ENCODE results near the gene GALNT2. TPM values are rescaled to one million over a fixed set of nuclear protein-coding genes. Genes with fewer than 3 reads are reported as not detected.

GALNT2 gene
- total RNA-seq, 1 donor: 69.5 TPM

- H3K4me3 ChIP-seq (ENCODE audit: low read depth, low read length): no peak overlapping the region
- DNase-seq (ENCODE audit: low read depth): no peak
- no peak for TF ChIP-seq CTCF (IDR thresholded peaks at IDR 0.05; ENCODE audit: insufficient read depth, low read depth, low read length)
Measured at GRCh38 chr1:230174041-230174440, 107.0 kb downstream of the GALNT2 start.

- no peak for TF ChIP-seq CTCF (IDR thresholded peaks at IDR 0.05; ENCODE audit: insufficient read depth, low read depth, low read length)
- no peak for DNase-seq (ENCODE audit: low read depth)
- no peak overlapping the region for H3K4me3 ChIP-seq (ENCODE audit: low read depth, low read length)
Measured at GRCh38 chr1:230174471-230175162, 107.6 kb downstream of the GALNT2 start.

- H3K4me3 ChIP-seq (ENCODE audit: low read depth, low read length): no peak overlapping the region
- no peak for DNase-seq (ENCODE audit: low read depth)
- no peak for TF ChIP-seq CTCF (IDR thresholded peaks at IDR 0.05; ENCODE audit: insufficient read depth, low read depth, low read length)
Measured at GRCh38 chr1:230175163-230175747, 108.2 kb downstream of the GALNT2 start.

GRCh38 chr1:230175839-230176238, 108.8 kb downstream of the GALNT2 start:
- no peak for DNase-seq (ENCODE audit: low read depth)
- no peak for TF ChIP-seq CTCF (IDR thresholded peaks at IDR 0.05; ENCODE audit: insufficient read depth, low read depth, low read length)
- no peak overlapping the region for H3K4me3 ChIP-seq (ENCODE audit: low read depth, low read length)

- no peak for DNase-seq (ENCODE audit: low read depth)
- no peak overlapping the region for H3K4me3 ChIP-seq (ENCODE audit: low read depth, low read length)
- TF ChIP-seq CTCF (IDR thresholded peaks at IDR 0.05; ENCODE audit: insufficient read depth, low read depth, low read length): no peak
Measured at GRCh38 chr1:230176326-230176725, 109.3 kb downstream of the GALNT2 start.

- TF ChIP-seq CTCF (IDR thresholded peaks at IDR 0.05; ENCODE audit: insufficient read depth, low read depth, low read length): no peak
- DNase-seq (ENCODE audit: low read depth): peak; percentile 87
- H3K4me3 ChIP-seq (ENCODE audit: low read depth, low read length): peak overlapping the region; percentile 49
Measured at GRCh38 chr1:230176871-230177411, 109.9 kb downstream of the GALNT2 start.
